Spleen (tissue), 11 donors: ENCODE measurements around the gene MYRF. TPM values are rescaled to one million over a fixed set of nuclear protein-coding genes. Genes with fewer than 3 reads are reported as not detected.

Experiments used
- DNase-seq: peaks from one replicate; pipeline ENCODE4 v3.0.0-alpha.2; 2020
- H3K27ac ChIP-seq, 8 donors: fragments of 200-600 bp; sonication (generic) in 7 of 8; 1 replicate in 4 of 8; 2 replicates in 4 of 8; pipeline versions ENCODE4 v1.5.0 to v1.8.0; 2016 to 2021; ENCODE audit warnings: inconsistent platforms in 4 of 8, mild to moderate bottlenecking in 4 of 8, moderate library complexity in 1 of 8
- H3K27me3 ChIP-seq, 7 donors: fragments of 200-600 bp; sonication (generic) in 6 of 7; replicated peaks in 1 of 7; 1 replicate in 4 of 7; 2 replicates in 3 of 7; pipeline versions ENCODE4 v1.5.0 to v1.8.0; 2016 to 2021; ENCODE audit warnings: inconsistent platforms in 3 of 7, mild to moderate bottlenecking in 1 of 7
- H3K36me3 ChIP-seq, 6 donors: fragments of 200-600 bp; sonication (generic) in 5 of 6; 1 replicate in 4 of 6; 2 replicates in 2 of 6; pipeline versions ENCODE4 v1.5.0 to v1.8.0; 2016 to 2021; ENCODE audit warnings: inconsistent platforms in 2 of 6
- H3K4me1 ChIP-seq, 6 donors: fragments of 200-600 bp; sonication (generic) in 5 of 6; 1 replicate in 3 of 6; 2 replicates in 3 of 6; pipeline versions ENCODE4 v1.5.0 to v1.8.0; 2016 to 2021; ENCODE audit warnings: inconsistent platforms in 3 of 6
- H3K4me3 ChIP-seq, 8 donors: fragments of 200-600 bp; sonication (generic) in 7 of 8; 1 replicate in 4 of 8; 2 replicates in 4 of 8; pipeline versions ENCODE4 v1.5.0 to v1.8.0; 2016 to 2021; ENCODE audit warnings: inconsistent platforms in 4 of 8, mild to moderate bottlenecking in 4 of 8, moderate library complexity in 2 of 8
- H3K9me3 ChIP-seq, 8 donors: fragments of 200-600 bp; sonication (generic) in 7 of 8; 1 replicate in 4 of 8; 2 replicates in 4 of 8; pipeline versions ENCODE4 v1.5.0 to v1.8.0; 2016 to 2021; ENCODE audit warnings: inconsistent platforms in 4 of 8
- POLR2A ChIP-seq, 3 donors: fragments of 450-650 bp; IDR thresholded peaks; one replicate each; pipeline ENCODE4 v1.5.1; 2017; ENCODE audit warnings: antibody characterized with exemption in 3 of 3, mild to moderate bottlenecking in 1 of 3
- POLR2AphosphoS5 ChIP-seq, 3 donors: sonication (generic); formaldehyde crosslinking; IDR thresholded peaks; one replicate each; pipeline ENCODE4 v1.5.1; 2017; ENCODE audit warnings: antibody characterized with exemption in 3 of 3
- WGBS, 5 donors: extraction: QIAGEN DNeasy Blood & Tissue Kit in 3 of 5; methylation state at CpG; one replicate each; pipeline versions ENCODE4 v1.1.5 to v1.1.7; 2013 to 2018; 5-methylcytosine and 5-hydroxymethylcytosine counted together
- intact Hi-C: fragments of 100-400 bp; cut with DNase I; formaldehyde crosslinking; loops from one replicate; pipeline ENCODE4 v1.15.0; 2023; ENCODE audit warnings: low total_unique reads
- polyA plus RNA-seq, 3 donors: library from polyadenylated mRNA; stranded (reverse); fragments of 200-250 nt; gene quantifications; one replicate each; pipeline ENCODE4 v1.2.1, GENCODE V29; 2013
- total RNA-seq, 7 donors: library from RNA; depleted of rRNA in 3 of 7; stranded (reverse); fragments of >200 nt in 3 of 7; fragmentation: NEBNext Ultra II Directional in 4 of 7; extraction: Animal tissue kit (Norgen Biotek cat#: 25700) in 4 of 7; gene quantifications; one replicate each; pipeline versions ENCODE4 v1.1.0 to v1.2.1, GENCODE V29; 2016 to 2021
- TF ChIP-seq, protein P1 (sequence below), 11 experiments: fragments of 200-600 bp in 7 of 11; fragments of 450-650 bp in 4 of 11; sonication (generic) in 4 of 11; IDR thresholded peaks in 8 of 11; conservative IDR thresholded peaks in 3 of 11; 1 replicate in 7 of 11; 2 replicates in 4 of 11; pipeline versions ENCODE4 v1.4.0 to v1.8.0; 2016 to 2021; ENCODE audit warnings: antibody characterized with exemption in 11 of 11, inconsistent platforms in 4 of 11, mild to moderate bottlenecking in 1 of 11
- donor health status: healthy with polysubstance abuse.
- donor health status: DM: no; HTN: no; CAD: no; lungs with moderate emphysema.
- donor health status: DM: no; HTN: no; CAD: no.
- donor health status: Bipolar disorder and iron deficiency.
- donor health status: healthy.
- donor health status: DM: no; HTN: no; CAD: no.
- donor health status: DM: yes; HTN: yes; CAD: no.

MYRF gene
- total and polyA plus RNA-seq, 10 donors: 0.15 to 1.5 (median 0.55) TPM

DNA sequence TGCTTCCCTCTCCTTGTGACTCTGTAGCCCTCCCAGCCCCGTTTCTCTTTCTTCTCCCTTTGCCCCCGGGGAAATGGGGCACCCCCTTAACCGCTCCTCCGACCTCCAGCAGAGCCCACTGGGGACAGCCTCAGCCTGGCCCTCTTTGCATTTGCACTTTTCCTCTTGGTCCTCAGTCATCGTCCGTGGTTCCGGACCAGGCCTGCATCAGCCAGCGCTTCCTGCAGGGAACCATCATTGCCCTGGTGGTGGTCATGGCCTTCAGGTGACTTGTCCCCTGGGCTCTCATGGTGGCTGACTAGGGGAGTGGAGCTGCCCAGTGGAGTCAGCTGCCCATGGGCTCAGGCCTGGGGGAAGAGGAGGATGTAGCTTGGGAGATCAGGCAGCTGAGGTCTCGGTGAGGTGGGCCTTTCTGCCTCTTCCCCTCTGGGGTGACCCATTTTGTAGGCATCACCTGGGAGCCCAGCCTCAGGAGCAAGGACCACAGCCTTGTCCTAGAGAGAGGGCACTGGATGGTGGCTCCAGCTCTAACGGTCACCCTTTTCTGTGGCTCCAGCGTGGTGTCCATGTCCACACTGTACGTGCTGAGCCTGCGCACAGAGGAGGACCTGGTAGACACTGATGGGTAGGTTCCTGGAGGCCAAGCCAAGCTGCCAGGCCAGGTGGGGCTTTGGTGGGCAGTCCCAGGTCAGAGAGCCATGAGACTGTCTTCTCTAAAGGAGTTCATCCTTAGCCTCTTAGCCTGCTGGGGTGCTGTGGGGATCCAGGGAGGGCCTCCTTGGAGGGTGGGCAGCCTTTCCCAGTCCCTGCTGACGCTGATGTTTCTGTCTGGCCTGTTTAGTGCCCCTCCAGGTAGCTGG lies 27.5 kb downstream of the MYRF start:
- Histone ChIP-seq H3K9me3 (no peaks in the 10 kb centered on the region), H3K27me3 (peaks cover 0 to 18% (median 0%) of the 10 kb centered on the region in 7 donors), H3K4me3 (no peak overlapping the region), H3K27ac (no peak overlapping the region), H3K4me1 (peaks cover 8 to 26% (median 16%) of the 10 kb centered on the region in 6 donors), H3K36me3 (peaks cover 0 to 20% (median 9%) of the 10 kb centered on the region in 6 donors)
- 83 to 89% (median 87%) methylated on average over 10 to 14 of the region's 14 CpGs for WGBS, 5 donors
- TF ChIP-seq POLR2AphosphoS5 (IDR thresholded peaks at IDR 0.05) (no peak), POLR2A (IDR thresholded peaks at IDR 0.05) (no peak)
- TF ChIP-seq, protein P1, sequence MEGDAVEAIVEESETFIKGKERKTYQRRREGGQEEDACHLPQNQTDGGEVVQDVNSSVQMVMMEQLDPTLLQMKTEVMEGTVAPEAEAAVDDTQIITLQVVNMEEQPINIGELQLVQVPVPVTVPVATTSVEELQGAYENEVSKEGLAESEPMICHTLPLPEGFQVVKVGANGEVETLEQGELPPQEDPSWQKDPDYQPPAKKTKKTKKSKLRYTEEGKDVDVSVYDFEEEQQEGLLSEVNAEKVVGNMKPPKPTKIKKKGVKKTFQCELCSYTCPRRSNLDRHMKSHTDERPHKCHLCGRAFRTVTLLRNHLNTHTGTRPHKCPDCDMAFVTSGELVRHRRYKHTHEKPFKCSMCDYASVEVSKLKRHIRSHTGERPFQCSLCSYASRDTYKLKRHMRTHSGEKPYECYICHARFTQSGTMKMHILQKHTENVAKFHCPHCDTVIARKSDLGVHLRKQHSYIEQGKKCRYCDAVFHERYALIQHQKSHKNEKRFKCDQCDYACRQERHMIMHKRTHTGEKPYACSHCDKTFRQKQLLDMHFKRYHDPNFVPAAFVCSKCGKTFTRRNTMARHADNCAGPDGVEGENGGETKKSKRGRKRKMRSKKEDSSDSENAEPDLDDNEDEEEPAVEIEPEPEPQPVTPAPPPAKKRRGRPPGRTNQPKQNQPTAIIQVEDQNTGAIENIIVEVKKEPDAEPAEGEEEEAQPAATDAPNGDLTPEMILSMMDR (IDR thresholded peaks at IDR 0.05 in 8 of 11, conservative IDR thresholded peaks at IDR 0.05 in 3 of 11): no peak
- DNase-seq: no peak
- intact Hi-C loops: no loop called here

DNA sequence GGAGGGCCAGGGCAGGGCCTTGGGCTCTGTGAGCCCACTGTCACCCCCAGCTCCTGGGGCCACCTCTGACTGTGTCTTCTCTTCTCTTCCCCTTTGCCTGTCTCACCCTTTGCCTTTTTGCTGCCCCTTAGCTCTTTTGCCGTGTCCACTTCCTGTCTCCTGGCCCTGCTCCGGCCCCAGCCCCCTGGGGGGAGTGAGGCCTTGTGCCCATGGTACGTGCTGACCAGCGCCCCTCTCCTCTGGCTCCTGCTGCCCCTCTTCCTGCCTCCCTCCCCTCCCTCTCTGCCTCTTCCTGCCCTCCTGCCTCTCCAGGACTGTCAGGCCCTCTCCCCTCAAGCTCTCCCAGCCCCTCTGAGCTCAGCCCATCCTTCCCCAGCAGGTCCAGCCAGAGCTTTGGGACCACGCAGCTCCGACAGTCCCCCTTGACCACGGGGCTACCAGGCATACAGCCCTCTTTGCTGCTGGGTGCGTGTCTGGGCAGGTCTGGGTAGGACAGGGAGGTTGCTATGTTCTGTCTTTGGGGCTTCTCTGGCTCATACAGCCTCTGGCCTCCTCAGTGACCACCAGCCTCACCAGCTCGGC lies 28.2 kb downstream of the MYRF start:
- DNase-seq: peak; percentile 64
- TF ChIP-seq, protein P1 (IDR thresholded peaks at IDR 0.05 in 8 of 11, conservative IDR thresholded peaks at IDR 0.05 in 3 of 11): no peak
- no peak for TF ChIP-seq POLR2AphosphoS5 (IDR thresholded peaks at IDR 0.05)
- TF ChIP-seq POLR2A (IDR thresholded peaks at IDR 0.05): no peak
- Histone ChIP-seq H3K27ac (no peak overlapping the region), H3K27me3 (peaks cover 0 to 18% (median 0%) of the 10 kb centered on the region in 7 donors), H3K9me3 (no peaks in the 10 kb centered on the region), H3K4me3 (no peak overlapping the region), H3K4me1 (peaks cover 8 to 26% (median 16%) of the 10 kb centered on the region in 6 donors), H3K36me3 (peaks cover 0 to 28% (median 16%) of the 10 kb centered on the region in 6 donors)
- intact Hi-C loops: no loop called here
- whole genome bisulfite sequencing, 5 donors: 71 to 85% (median 77%) methylated on average over 9 of the region's 9 CpGs

DNA sequence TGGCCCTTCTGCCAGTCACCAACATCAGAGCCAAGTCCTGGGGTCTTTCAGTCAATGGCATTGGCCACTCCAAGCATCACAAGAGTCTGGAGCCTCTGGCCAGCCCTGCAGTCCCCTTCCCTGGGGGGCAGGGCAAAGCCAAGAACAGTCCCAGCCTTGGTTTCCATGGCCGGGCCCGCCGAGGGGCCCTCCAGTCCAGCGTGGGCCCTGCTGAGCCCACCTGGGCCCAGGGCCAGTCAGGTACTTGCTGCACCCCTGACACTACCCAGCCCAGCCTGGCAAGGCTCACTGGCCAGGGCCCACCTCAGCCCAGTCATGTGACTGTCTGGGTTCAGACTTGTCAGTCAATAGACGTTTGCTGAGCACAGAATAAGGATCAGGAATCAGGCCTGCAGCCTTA lies 29.1 kb downstream of the MYRF start:
- Histone ChIP-seq H3K4me3 (no peak overlapping the region), H3K36me3 (peaks cover 0 to 37% (median 25%) of the 10 kb centered on the region in 6 donors), H3K27me3 (peaks cover 0 to 13% (median 0%) of the 10 kb centered on the region in 7 donors), H3K27ac (no peak overlapping the region), H3K9me3 (no peaks in the 10 kb centered on the region), H3K4me1 (peaks cover 8 to 26% (median 13%) of the 10 kb centered on the region in 6 donors)
- intact Hi-C loops: no loop called here
- TF ChIP-seq POLR2A (IDR thresholded peaks at IDR 0.05) (no peak), POLR2AphosphoS5 (IDR thresholded peaks at IDR 0.05) (peak in 1 of 3 donors; percentile 14)
- TF ChIP-seq, protein P1 (IDR thresholded peaks at IDR 0.05 in 8 of 11, conservative IDR thresholded peaks at IDR 0.05 in 3 of 11): no peak
- 0 to 87% (median 84%) methylated on average over 1 to 5 of the region's 5 CpGs for WGBS, 5 donors
- no peak for DNase-seq

DNA sequence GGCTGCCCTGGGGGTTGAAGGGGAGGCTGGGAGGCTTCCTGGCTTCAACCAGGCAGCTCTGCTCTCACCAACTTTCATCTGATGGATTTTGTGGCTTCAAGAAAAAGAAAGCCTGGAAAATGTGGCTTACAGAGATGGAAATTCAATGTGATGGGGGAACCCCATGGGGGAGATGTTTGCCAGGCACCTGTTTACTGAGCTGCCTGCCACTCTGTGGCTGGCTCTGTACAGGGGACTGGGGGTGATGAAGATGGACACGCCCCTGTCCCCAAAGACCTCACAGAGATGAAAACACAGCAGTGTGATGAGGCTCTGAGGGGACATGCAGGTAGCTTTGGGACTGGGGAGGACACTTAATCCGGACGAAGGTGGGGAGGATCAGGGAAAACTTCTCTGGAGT lies 29.9 kb downstream of the MYRF start:
- Histone ChIP-seq H3K4me3 (no peak overlapping the region), H3K27me3 (peaks cover 0 to 6% (median 0%) of the 10 kb centered on the region in 7 donors), H3K4me1 (peaks cover 3 to 24% (median 7%) of the 10 kb centered on the region in 6 donors), H3K36me3 (peaks cover 0 to 44% (median 32%) of the 10 kb centered on the region in 6 donors), H3K27ac (no peak overlapping the region), H3K9me3 (no peaks in the 10 kb centered on the region)
- TF ChIP-seq POLR2AphosphoS5 (IDR thresholded peaks at IDR 0.05) (no peak), POLR2A (IDR thresholded peaks at IDR 0.05) (no peak)
- TF ChIP-seq, protein P1 (IDR thresholded peaks at IDR 0.05 in 8 of 11, conservative IDR thresholded peaks at IDR 0.05 in 3 of 11): no peak
- no peak for DNase-seq
- 85 to 92% (median 91%) methylated on average over 3 of the region's 3 CpGs for WGBS, 5 donors
- intact Hi-C loops: no loop called here
